Measurements from ENCODE around the gene CCDC122. TPM values are rescaled to one million over a fixed set of nuclear protein-coding genes. Genes with fewer than 3 reads are reported as not detected.

CCDC122 gene
- total RNA-seq, 1 experiment from 2014 or later, result 10.5 TPM

GRCh38 chr13:43908156-43909126 lies 28.9 kb upstream of the CCDC122 start:
- Mint-ChIP-seq H3K27ac (no peak overlapping the region), H3K4me1 (no peaks in the 10 kb centered on the region), H3K27me3 (ENCODE audit: low read depth) (no peaks in the 10 kb centered on the region), H3K4me3 (no peak overlapping the region), H3K36me3 (no peaks in the 10 kb centered on the region), H3K9me3 (no peaks in the 10 kb centered on the region)
- TF ChIP-seq NFYB (CRISPR knock-in tag; conservative IDR thresholded peaks at IDR 0.05; ENCODE audit: low read depth) (no peak), ZBTB21 (CRISPR knock-in tag; IDR thresholded peaks at IDR 0.05; ENCODE audit: borderline replicate concordance) (no peak), CTCF (IDR thresholded peaks at IDR 0.05) (peak; percentile 44; the same call in 1 of the 2 replicates), GTF2I (CRISPR knock-in tag; conservative IDR thresholded peaks at IDR 0.05) (no peak)
- ATAC-seq, result no peak
- ChIA-PET CTCF (interaction anchor here (0.5 to 2.3 kb wide), 17 partner anchors 8 to 731 kb away, joined by 3 to 13 read pairs (median 3); no protein-coding TSS in a partner anchor), POLR2A (no interaction called here)
- no peak for DNase-seq (ENCODE audit: low spot score)

GRCh38 chr13:43905435-43906031 lies 26.0 kb upstream of the CCDC122 start:
- no peaks in the 10 kb centered on the region for H3K36me3 Mint-ChIP-seq
- no peak overlapping the region for H3K27ac Mint-ChIP-seq
- H3K4me1 Mint-ChIP-seq, result no peaks in the 10 kb centered on the region
- no peaks in the 10 kb centered on the region for H3K9me3 Mint-ChIP-seq
- ChIA-PET CTCF (interaction anchor here (0.5 to 1.0 kb wide), 6 partner anchors 9 to 1166 kb away, joined by 3 to 8 read pairs (median 4); no protein-coding TSS in a partner anchor), POLR2A (no interaction called here)
- no peak for DNase-seq (ENCODE audit: low spot score)
- peak; percentile 30; the same call in 1 of the 2 replicates for ATAC-seq
- H3K27me3 Mint-ChIP-seq (ENCODE audit: low read depth), result no peaks in the 10 kb centered on the region
- H3K4me3 Mint-ChIP-seq, result no peak overlapping the region
- TF ChIP-seq ATF2 (CRISPR knock-in tag; IDR thresholded peaks at IDR 0.05; ENCODE audit: borderline replicate concordance, low read depth) (no peak), CTCF (IDR thresholded peaks at IDR 0.05) (peak; percentile 42)

GRCh38 chr13:43895940-43896339 lies 16.4 kb upstream of the CCDC122 start:
- POLR2A ChIA-PET, result no interaction called here
- H3K4me3 Mint-ChIP-seq, result no peak overlapping the region

GRCh38 chr13:43894438-43894837 lies 14.9 kb upstream of the CCDC122 start:
- DNase-seq (ENCODE audit: low spot score), result no peak
- ATAC-seq, result no peak
- Mint-ChIP-seq H3K27ac (no peak overlapping the region), H3K4me3 (no peak overlapping the region), H3K36me3 (no peaks in the 10 kb centered on the region), H3K4me1 (0 out of 2 replicates have a peak, but pooled peaks cover 4% of the 10 kb centered on the region), H3K9me3 (no peaks in the 10 kb centered on the region), H3K27me3 (ENCODE audit: low read depth) (no peaks in the 10 kb centered on the region; the same call in 1 of the 2 replicates)
- CTCF ChIA-PET, result interaction anchor here (0.6 to 1.8 kb wide), 16 partner anchors 10 to 1073 kb away, joined by 3 to 10 read pairs (median 4); partner anchors contain the start of gene CCDC122
- POLR2A ChIA-PET, result interaction anchor here (0.5 kb wide), 1 partner anchor 1392 kb away, joined by 4 read pairs; no protein-coding TSS in a partner anchor
- TF ChIP-seq ETV6 (CRISPR knock-in tag; IDR thresholded peaks at IDR 0.05), result no peak
- no peak for TF ChIP-seq GRHL2 (CRISPR knock-in tag; IDR thresholded peaks at IDR 0.05; ENCODE audit: insufficient replicate concordance, severe bottlenecking)
- TF ChIP-seq ZNF263 (CRISPR knock-in tag; IDR thresholded peaks at IDR 0.05; ENCODE audit: low read depth), result no peak
- no peak for TF ChIP-seq GABPB1 (CRISPR knock-in tag; IDR thresholded peaks at IDR 0.05)
- TF ChIP-seq ZNF317 (CRISPR knock-in tag; IDR thresholded peaks at IDR 0.05; ENCODE audit: borderline replicate concordance, low read depth), result no peak
- TF ChIP-seq CDX4 (CRISPR knock-in tag; IDR thresholded peaks at IDR 0.05; ENCODE audit: borderline replicate concordance), result no peak
- no peak for TF ChIP-seq SMAD4 (CRISPR knock-in tag; IDR thresholded peaks at IDR 0.05)
- no peak for TF ChIP-seq ERG (CRISPR knock-in tag; IDR thresholded peaks at IDR 0.05)
- TF ChIP-seq KAT7 (CRISPR knock-in tag; IDR thresholded peaks at IDR 0.05; ENCODE audit: borderline replicate concordance), result no peak

More at GRCh38 chr13:43895940-43896339, 16.4 kb upstream of the CCDC122 start:
- TF ChIP-seq NFE2L1 (CRISPR knock-in tag; IDR thresholded peaks at IDR 0.05) (no peak), ZNF317 (CRISPR knock-in tag; IDR thresholded peaks at IDR 0.05; ENCODE audit: borderline replicate concordance, low read depth) (no peak)
- Mint-ChIP-seq H3K36me3 (no peaks in the 10 kb centered on the region), H3K27ac (no peak overlapping the region), H3K4me1 (0 out of 2 replicates have a peak, but pooled peaks cover 4% of the 10 kb centered on the region), H3K9me3 (no peaks in the 10 kb centered on the region), H3K27me3 (ENCODE audit: low read depth) (no peaks in the 10 kb centered on the region; the same call in 1 of the 2 replicates)
- ATAC-seq (no peak), DNase-seq (ENCODE audit: low spot score) (no peak)
- CTCF ChIA-PET, result interaction anchor here (0.6 to 1.5 kb wide), 2 partner anchors 9 to 171 kb away, joined by 3 read pairs; no protein-coding TSS in a partner anchor

All from WTC11 (cell line).